Nephron progenitor cell (in vitro differentiated cells): ENCODE measurements around the gene ADAM12.

ENCODE experiments used
- DNase-seq: peaks from one replicate; pipeline ENCODE4 v3.0.0; 2021
- H3K27ac Mint-ChIP-seq: 2 replicates; pipeline ENCODE4 v1.8.0; 2021; ENCODE audit warnings: mild to moderate bottlenecking, moderate library complexity, mixed read lengths
- H3K27me3 Mint-ChIP-seq: 2 replicates; pipeline ENCODE4 v1.8.0; 2021; ENCODE audit warnings: mild to moderate bottlenecking, low read depth, mixed read lengths; ENCODE audit not compliant: poor library complexity
- H3K36me3 Mint-ChIP-seq: 2 replicates; pipeline ENCODE4 v1.8.0; 2021; ENCODE audit warnings: low read depth, mixed read lengths
- H3K4me1 Mint-ChIP-seq: 2 replicates; pipeline ENCODE4 v1.8.0; 2021; ENCODE audit warnings: mixed read lengths
- H3K4me3 Mint-ChIP-seq: 2 replicates; pipeline ENCODE4 v1.8.0; 2021; ENCODE audit warnings: mild to moderate bottlenecking, moderate library complexity, mixed read lengths
- H3K9me3 Mint-ChIP-seq: 2 replicates; pipeline ENCODE4 v1.8.0; 2021; ENCODE audit warnings: mild to moderate bottlenecking, moderate library complexity, mixed read lengths
- TF ChIP-seq, protein P1 (sequence below): fragments of 200-600 bp; sonication (generic); IDR thresholded peaks from 2 replicates; pipeline ENCODE4 v1.5.0; 2021; ENCODE audit warnings: antibody characterized with exemption

The ADAM12 gene

DNA sequence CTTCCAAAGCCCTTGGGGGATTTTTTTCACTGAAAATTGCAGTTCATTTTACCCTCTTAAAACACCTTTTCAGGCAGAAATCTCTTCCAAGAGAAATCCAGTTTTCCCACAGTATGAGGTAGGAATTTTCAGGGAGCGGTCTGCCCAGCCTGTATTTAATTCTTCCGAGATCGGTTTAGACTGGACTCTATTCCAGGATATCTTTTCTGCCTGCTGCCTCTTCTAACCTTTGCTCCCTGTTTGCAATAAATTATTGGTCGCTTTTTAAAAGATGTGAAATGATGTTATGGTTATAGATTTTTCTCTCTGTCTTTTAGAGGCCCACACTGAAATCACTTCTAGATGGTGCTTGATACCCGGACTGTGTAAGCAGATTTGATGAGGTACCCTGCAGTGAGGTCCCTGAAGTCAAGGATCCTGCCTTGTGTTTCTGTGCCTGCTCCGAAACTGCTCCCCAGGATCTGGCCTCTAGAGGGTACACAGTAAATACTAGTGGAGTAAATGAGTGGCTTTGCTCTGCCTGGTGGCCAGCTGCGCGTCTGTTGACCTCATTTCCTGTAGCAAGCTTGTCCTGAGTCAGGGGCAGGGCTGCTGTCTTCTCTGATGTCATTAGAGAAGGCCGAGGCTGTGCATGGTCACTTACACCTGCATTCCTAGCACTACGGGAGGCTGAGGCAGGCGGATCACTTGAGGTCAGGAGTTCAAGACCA lies 300.3 kb downstream of the ADAM12 start:
- Mint-ChIP-seq H3K4me1 (peaks cover 61% of the 10 kb centered on the region), H3K27ac (peak overlapping the region; percentile 87), H3K9me3 (peaks cover 7% of the 10 kb centered on the region), H3K27me3 (peaks cover 4% of the 10 kb centered on the region), H3K36me3 (no peaks in the 10 kb centered on the region), H3K4me3 (no peak overlapping the region)
- TF ChIP-seq, protein P1, sequence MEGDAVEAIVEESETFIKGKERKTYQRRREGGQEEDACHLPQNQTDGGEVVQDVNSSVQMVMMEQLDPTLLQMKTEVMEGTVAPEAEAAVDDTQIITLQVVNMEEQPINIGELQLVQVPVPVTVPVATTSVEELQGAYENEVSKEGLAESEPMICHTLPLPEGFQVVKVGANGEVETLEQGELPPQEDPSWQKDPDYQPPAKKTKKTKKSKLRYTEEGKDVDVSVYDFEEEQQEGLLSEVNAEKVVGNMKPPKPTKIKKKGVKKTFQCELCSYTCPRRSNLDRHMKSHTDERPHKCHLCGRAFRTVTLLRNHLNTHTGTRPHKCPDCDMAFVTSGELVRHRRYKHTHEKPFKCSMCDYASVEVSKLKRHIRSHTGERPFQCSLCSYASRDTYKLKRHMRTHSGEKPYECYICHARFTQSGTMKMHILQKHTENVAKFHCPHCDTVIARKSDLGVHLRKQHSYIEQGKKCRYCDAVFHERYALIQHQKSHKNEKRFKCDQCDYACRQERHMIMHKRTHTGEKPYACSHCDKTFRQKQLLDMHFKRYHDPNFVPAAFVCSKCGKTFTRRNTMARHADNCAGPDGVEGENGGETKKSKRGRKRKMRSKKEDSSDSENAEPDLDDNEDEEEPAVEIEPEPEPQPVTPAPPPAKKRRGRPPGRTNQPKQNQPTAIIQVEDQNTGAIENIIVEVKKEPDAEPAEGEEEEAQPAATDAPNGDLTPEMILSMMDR = no peak
- no peak for DNase-seq

DNA sequence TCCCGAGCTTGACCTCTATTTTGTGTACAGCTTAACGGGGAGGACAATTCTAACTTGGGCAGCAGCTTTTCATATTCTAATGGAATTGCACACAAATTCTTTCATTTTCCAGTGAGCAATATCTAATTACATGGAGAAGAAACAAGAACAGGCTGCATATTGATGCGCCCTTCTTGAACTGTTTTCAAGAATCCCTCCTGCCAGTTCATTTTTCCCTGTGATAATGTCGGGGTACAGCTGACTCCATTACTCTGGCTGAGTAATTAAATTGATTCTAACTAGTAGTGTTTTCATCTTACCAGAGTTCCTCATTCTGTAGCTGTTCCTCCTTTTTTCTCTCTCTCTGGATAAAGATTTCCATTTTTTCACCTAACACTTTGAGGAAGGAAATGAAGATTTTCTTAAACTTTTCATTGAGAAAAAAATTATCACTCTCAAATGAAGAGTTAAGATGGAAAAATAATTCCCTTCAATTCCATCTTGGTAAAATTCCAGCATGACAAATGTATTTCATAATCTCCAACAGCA lies 301.1 kb downstream of the ADAM12 start:
- H3K36me3 Mint-ChIP-seq = no peaks in the 10 kb centered on the region

DNA sequence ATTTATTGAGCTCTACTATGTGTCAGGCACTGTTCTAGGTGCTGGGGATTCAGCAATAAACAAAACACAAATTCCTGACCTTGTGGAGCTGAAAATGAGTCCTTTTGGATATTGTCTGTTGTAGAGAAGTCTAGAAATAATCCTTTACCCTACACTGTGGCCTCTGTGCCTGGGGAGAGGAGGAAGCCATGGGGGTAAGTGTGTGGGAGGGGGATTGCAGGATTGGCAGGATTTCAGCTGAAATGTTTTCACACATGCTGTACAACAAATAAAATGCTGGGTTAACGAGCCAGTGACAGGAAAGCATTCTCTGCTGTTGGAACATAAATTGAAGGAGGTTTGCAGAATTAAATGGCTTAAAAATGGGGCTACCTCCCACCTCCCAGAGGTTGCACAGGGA lies 302.5 kb downstream of the ADAM12 start:
- peaks cover 6% of the 10 kb centered on the region for H3K9me3 Mint-ChIP-seq
- TF ChIP-seq, protein P1 = no peak
- no peak overlapping the region for H3K4me3 Mint-ChIP-seq
- H3K27ac Mint-ChIP-seq = no peak overlapping the region
- H3K36me3 Mint-ChIP-seq = no peaks in the 10 kb centered on the region
- peaks cover 80% of the 10 kb centered on the region for H3K4me1 Mint-ChIP-seq
- no peak for DNase-seq
- no peaks in the 10 kb centered on the region for H3K27me3 Mint-ChIP-seq

More for the DNA sequence above, 301.1 kb downstream of the ADAM12 start:
- DNase-seq = no peak
- H3K4me1 Mint-ChIP-seq = peaks cover 69% of the 10 kb centered on the region
- TF ChIP-seq, protein P1 = no peak
- H3K4me3 Mint-ChIP-seq = no peak overlapping the region
- no peaks in the 10 kb centered on the region for H3K27me3 Mint-ChIP-seq
- peaks cover 7% of the 10 kb centered on the region for H3K9me3 Mint-ChIP-seq
- peak overlapping the region; percentile 87 for H3K27ac Mint-ChIP-seq

DNA sequence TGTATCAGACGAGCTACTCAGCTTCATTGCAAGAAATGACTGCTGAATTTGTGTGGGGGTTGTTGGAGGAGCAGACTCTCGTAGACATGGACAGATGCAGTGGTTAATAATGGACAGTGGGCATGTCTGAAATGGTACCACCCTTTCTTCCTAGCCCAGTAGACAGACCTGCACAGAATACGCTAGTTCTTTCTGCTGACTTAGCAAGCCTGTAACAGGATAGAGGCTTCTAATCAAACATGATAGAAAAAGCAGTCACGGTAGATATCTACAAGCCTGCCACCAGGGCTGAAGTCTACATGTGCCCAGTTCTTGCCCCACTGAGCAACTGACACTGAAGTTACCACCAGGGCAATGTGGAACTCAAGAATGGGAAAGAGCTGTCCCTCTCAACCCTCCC lies 303.9 kb downstream of the ADAM12 start:
- H3K4me1 Mint-ChIP-seq = peaks cover 78% of the 10 kb centered on the region
- DNase-seq = no peak
- no peaks in the 10 kb centered on the region for H3K36me3 Mint-ChIP-seq
- TF ChIP-seq, protein P1 = no peak
- no peaks in the 10 kb centered on the region for H3K27me3 Mint-ChIP-seq
- no peaks in the 10 kb centered on the region for H3K9me3 Mint-ChIP-seq
- peak overlapping the region; percentile 64 for H3K27ac Mint-ChIP-seq
- no peak overlapping the region for H3K4me3 Mint-ChIP-seq

DNA sequence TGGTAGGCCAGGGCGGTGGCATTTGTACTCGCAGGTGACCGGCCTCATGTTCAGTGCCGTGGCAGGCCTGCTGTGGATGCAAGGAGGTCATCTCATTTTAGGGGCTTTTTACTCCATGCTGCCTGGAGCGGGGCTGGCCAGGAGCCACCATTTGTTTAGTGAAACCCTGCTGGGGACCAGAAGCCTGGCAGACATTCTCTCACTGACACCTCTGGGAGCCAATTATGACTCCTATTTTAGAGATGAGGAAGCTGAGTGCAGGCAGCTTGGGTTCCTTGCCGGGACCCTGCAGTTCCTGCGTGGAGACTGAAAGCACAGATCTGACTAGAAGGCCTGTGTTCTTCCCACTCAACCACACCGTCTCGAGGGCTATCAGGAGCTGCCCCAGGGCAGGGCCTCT lies 305.3 kb downstream of the ADAM12 start:
- TF ChIP-seq, protein P1 = no peak
- Mint-ChIP-seq H3K4me1 (peaks cover 64% of the 10 kb centered on the region), H3K27ac (peak overlapping the region; percentile 29), H3K9me3 (peaks cover 4% of the 10 kb centered on the region), H3K4me3 (no peak overlapping the region), H3K27me3 (peaks cover 4% of the 10 kb centered on the region), H3K36me3 (peaks cover 4% of the 10 kb centered on the region)
- DNase-seq = no peak
